SK-MEL-5 (cell line): Measurements from ENCODE around the gene PTPRC. TPM values are rescaled to one million over a fixed set of nuclear protein-coding genes. Genes with fewer than 3 reads are reported as not detected.

Experiments used
- DNase-seq: peaks from one replicate; pipeline ENCODE4 v3.0.0-alpha.2; 2016; ENCODE audit warnings: low read depth, low spot score
- in situ Hi-C: cut with HindIII; loops from 2 replicates; pipeline ENCODE4 v1.10.0; 2016; ENCODE audit warnings: low sequenced_read_pairs, high pct_unique_total_duplicates, low pct_unique_long_range_greater_than_20kb
- total RNA-seq: library from RNA; depleted of rRNA; stranded (reverse); fragments of >200 nt; shearing (Covaris generic); gene quantifications from 2 replicates; pipeline ENCODE4 v1.2.3, GENCODE V29; 2014

The PTPRC gene
- total RNA-seq, 1 experiment from 2014 or later: 0.45 TPM

DNA sequence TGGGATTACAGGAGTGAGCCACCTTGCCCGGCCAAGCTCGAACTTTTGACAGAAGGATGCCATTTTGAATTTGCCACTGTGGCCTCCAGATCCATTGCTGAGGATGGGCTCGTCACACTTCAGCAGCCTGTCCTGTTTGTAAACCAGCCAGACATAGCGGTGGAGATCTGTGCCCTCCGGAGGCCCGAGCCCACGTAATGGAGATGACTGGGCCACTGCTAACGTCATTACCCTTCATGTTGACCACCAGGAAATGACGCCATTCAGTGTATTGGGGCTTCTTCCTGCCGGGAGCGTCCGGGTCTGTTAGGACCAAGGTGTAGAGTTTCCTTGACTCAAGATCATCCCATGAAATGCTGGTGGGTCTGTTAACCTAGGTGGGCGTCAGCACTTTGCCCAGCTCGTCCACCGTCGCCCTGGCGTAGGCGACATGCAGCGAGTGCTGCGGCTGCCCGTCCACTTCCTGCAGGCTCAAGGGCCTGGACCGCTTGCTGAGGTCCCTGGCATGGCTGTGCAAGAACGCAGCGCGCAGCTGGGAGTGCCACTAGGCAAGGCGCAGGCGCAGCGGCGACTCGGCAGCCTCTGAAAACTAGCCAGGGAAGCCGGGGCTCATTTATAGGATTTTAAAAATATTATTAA lies 40.8 kb downstream of the PTPRC start:
- in situ Hi-C loops: no loop called here
- no peak for DNase-seq

DNA sequence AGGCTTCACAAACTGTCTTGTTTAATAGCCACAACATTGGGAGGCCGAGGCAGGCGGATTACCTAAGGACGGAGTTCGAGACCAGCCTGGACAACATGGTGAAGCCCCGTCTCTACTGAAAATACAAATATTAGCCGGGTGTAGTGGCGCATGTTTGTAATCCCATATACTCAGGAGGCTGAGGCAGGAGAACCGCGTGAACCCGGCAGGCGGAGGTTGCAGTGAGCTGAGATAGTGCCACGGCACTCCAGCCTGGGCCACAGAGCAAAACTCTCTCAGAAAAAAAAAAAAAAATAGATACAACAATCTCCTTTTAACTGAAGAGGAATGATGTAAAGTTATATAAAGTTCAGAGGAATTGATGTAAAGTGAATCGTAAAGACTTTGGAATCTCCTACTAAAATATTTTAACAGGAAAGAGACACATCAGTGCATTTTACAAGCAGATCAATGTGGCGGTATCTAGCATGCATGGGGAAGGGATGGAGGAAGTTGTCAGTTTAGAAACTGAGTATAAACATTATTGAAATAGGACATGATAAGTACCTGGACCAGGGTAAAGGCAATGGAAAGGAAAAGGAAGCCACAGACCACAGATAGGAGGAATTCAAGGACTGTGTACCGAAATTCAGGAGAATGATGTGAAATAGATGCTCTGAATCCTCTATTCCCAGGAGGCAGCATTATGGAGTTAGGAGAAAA lies 41.5 kb downstream of the PTPRC start:
- no peak for DNase-seq
- in situ Hi-C loops: no loop called here

DNA sequence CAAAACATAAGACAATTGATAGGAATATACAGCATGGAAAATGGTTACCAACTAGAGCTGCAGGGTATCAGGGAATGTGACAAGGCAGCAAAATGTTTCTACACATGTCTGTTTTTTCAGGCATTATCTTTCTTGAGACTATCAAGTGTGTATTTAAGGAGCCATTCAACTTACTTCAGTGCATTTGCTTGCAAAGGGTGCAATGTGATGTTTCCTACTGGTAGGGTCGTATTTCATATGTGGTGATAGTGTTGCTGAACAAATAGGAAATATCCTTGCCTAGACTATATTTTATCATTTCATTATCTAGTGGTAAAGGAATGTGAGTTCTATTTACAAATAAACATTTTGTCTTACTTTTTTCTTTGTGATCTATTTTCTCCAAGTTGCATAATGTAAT lies 42.4 kb downstream of the PTPRC start:
- no peak for DNase-seq
- in situ Hi-C loops: no loop called here

DNA sequence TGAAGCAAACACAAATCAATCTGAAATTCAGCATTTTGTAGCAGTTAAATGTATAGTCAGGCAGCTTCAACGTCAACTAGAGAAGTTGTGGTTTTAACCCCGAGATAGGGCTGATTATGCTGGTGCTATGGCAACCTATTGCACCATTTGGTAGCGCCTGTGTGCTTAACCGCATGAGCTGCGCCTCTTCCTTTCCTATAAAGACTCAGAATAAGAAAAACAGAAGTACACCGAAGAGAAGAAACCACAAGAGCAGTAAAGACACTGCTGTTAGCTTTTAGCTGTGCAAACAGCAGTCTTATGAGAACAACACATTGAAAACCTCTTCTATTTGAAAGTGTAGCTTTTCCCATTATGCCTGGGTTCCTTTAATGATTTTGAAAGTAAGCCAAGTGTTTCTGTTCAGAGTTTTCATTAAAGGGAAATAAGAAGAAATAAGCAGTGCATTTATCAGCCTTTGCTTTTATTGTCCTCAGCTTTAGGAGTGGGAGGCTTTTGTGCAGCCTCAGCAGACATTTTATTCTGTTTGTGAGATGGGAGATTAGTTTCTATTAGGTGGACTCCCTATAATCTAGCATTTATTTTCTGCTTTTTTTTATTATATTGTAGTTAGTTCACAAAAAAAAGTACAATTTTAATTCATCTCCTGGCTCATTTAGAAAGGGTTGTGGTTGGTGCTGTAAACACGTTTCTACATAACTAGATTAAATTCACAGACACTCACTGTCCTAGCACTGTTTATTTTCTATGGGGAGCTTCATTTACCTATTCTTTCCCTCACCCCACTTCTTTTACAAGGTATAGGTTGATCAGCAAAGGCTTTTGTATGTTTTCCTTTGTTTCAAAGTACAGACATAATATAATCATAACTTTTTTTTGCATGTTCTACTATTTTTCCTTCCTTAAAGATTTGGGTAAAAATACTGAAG lies 43.3 kb downstream of the PTPRC start:
- in situ Hi-C loops: no loop called here
- DNase-seq: peak; percentile 77

DNA sequence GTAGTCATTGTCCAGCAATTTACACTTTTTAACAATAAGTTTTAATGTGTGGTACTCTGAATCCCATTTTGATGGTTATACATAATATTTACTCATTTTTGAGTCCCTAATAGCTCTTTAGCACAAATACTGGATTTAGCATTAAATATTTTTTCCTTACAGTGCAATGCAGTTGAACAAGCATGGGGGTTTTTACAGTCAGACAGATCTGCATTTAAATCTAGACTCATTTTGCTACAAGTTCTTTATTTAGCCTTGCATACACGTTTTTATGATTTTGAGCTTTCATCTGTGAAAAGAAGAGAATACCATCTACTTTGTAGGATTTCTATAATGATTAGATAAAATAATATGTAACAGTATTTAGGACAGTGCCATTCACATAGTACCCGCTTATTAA lies 44.0 kb downstream of the PTPRC start:
- in situ Hi-C loops: no loop called here
- no peak for DNase-seq

DNA sequence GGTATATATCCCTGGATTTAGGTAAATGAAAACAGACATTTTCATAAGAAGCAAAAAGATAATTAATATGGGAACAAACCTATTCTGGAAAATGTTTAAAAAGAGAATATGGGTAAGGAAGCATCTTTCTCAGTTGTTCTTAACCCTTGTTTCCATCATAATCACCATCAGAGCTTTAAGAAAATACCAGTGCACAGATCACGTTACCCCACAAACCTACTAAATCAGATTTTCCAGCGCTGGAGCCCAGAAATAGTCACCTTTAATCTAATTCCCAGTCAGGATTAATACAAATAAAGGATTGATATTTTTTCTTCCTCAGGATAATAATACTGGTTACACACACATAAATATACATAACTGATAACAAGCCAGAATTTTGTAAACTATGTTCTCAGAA lies 44.6 kb downstream of the PTPRC start:
- DNase-seq: no peak
- in situ Hi-C loops: no loop called here

DNA sequence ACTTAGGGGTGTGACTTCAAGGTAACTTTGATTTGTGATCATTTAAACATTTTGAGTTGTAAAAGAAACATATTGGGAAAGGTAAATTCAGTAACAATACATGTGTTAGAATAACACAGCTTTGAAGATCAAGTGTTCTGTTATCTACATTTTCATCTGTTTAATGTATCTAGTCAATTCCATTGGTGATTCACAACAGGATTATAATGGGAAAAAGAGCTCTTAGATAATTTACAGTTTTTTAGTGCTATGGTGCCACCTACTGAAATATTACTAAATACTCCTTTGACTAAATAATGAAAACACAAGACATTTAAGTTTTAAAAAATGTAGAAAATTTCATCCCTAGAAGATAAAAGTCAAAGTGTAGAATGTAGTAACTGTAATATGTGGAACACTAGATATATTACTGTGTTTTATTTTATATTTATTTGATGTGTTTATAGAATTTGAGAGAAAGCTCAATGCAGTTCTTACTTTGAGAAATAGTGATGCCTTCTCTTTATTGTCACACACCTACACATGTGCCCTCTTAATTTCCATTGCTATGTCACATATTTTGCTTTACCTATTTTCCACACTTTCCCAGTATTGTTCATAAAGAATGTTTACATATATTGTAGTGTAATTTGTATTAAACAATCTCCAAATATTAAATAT lies 47.4 kb downstream of the PTPRC start:
- peak; percentile 53 for DNase-seq
- in situ Hi-C loops: no loop called here

DNA sequence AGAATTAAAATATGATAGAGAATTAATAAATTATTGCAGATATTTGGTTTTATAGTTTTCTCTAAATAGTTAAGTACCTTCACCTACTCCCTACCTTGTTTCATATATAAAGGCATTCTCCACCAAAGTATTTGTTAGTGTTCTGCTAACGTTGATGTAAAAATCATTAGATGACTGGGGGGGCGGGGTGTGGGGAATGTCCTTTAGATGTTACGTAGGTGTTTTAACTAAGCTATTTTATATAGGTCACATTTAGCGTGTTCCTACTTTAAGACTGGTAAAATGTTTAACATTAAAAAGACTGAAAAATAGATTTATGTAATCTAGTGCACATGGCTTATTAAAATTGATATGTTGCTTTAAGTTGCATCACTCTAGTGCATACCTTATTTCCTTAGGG lies 48.6 kb downstream of the PTPRC start:
- in situ Hi-C loops: no loop called here
- DNase-seq: no peak

DNA sequence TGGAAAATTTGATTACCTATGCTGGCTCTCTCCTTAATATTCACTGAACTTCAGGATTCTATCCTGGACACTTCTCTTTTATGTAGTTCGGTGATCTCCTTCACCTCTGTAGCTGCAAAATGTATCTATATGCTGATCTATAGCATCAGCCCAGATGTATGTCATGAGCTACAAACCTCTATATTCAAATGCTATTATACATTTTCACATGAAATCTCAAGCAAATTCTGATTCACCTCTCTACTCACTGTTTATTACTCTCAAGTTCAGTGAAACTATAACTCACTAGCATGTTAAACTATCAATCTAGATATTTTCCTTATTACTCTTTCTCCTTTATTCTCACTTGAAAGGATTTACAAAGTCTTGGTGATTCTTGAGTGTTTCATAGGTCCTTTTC lies 52.2 kb downstream of the PTPRC start:
- DNase-seq: no peak
- in situ Hi-C loops: no loop called here

DNA sequence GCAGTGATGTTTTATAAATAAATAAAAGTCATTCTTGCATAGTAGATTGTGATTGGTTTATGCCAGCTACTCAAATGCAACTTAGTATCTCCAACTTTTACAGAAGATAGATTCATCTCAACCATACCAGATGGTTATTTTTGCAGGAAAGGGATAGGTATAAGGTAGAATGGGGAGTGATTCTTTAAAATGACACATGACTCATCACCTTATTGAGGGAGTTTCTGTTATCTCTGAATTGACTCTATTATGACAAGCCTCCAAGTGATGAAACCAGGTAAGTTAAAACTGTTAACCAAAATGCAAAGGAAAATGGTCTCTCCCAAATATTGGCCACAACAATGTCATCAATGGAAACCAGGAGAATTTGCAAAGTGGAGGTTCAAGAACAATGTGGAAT lies 54.5 kb downstream of the PTPRC start:
- in situ Hi-C loops: no loop called here
- DNase-seq: no peak

DNA sequence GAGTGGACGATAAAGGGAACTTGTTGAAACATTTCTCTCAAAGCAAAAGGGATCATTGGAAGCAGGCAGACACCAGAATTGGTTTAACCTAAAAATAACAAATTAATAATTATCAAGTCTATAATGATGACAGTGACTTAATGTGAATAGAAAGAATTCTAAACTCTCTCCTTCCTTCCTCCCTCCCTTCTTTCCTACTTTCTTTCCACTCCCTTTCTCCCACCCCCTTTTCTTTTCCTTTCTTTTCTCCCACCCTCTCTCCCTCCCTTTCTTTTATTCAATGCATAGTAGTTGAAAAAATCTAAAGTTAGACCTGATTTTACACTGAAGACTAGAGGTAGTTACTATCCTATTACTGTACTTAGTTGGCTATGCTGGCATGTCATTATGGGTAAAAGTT lies 55.7 kb downstream of the PTPRC start:
- DNase-seq: no peak
- in situ Hi-C loops: no loop called here

DNA sequence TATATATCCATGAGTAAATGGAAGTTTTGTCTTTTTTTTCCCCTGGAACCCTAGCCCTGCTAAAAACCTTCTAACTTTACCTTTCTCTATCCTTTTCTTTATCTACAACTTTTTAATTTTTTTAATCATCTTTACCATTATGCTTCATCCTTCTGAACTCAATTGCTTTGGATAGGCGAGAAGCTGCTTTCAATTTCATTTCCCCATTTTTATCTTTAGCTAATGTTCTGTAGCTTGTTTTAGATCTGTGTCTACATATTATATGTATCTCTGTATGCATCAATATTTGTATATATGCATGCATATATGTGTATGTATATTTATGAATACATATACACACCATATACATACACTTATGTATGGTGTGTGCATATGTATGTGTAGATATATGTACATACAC lies 57.4 kb downstream of the PTPRC start:
- no peak for DNase-seq
- in situ Hi-C loops: no loop called here

DNA sequence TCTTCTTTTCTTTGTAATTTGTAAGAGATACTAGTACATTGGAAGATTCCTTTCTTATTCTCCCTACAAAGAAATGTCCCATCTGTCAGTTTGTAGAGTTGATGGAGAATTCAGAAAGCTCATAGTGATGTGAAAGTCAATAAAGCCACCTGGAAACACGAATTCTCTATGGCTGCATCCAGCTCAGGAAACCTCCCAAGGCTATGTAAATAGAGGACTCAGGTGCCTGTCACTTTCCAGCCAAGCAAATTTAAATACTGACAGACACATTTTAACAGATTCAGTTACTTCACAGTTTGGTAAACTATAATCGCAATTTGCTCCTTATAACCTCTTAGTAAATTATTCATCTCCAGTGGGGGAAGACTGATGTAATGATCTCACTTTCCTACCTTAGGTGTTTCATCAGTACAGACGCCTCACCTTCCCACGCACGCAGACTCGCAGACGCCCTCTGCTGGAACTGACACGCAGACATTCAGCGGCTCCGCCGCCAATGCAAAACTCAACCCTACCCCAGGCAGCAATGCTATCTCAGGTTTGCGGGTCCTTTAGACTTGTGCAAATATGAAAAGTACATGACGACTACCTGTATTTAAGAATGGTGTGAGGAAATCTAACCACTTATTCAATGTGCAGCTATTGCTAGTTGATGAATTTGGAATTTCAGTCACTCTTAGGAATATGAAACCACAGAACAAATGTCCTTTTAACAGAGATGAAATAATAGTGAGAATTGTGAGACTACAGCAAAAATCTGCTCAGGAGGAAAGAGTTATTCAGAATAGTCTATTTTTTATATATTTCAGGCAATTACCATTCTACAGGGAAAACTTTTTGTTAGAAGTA lies 60.6 kb downstream of the PTPRC start:
- in situ Hi-C loops: no loop called here
- DNase-seq: peak; percentile 67

DNA sequence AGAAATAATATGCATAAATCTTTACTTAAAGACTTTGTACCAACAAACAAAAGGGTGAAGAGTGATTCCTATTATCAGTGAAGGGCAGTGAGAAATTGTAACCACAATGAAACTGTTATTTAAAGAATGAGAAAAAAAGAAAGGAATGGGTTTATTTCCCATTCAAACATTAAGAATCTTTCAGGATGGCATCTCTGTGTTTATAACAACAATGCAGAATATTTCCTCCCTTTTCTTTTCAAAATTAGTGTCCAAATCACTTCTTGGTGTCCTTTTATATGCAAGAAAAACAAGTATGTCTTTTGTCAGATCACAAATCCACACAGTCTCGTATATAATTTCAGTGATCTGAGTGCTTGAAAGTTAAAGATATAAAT lies 61.2 kb downstream of the PTPRC start:
- in situ Hi-C loops: no loop called here
- no peak for DNase-seq

DNA sequence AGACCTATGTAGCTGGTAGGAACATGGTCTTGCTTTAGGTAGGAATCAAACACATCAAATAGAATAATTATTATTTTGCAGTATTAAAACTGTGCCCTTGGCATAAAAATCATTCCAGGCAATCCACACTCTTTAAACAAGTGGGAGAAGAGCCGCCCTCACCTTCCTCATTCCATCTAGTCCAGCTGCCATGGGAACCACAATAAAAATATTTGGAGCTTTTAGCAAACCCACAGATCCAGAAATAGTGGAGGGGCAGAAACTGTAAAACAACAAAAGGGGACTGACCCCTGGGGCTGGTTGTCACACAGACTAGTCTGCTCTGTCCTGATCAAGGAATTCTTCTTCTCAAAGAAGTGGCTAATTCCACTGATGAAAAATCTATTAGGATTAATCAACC lies 61.6 kb downstream of the PTPRC start:
- in situ Hi-C loops: no loop called here
- DNase-seq: no peak

DNA sequence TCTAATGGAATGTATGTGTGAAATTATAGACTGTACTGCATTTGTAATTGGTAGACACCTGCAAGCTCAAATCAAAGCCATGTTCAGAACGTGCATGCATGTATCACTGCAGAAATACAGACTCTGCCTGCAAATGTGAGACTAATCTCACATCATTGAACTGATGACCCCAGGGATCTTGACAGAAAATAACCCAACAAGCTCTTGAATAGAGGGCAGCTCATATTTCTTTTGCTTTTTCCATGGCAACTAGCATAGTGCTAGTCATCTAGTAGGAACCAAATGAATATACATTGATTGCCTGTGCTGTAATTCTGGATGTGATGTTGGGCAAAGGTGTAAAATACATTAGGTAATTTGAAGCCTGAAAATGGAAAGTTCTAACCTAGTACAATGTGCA lies 62.4 kb downstream of the PTPRC start:
- DNase-seq: no peak
- in situ Hi-C loops: no loop called here

DNA sequence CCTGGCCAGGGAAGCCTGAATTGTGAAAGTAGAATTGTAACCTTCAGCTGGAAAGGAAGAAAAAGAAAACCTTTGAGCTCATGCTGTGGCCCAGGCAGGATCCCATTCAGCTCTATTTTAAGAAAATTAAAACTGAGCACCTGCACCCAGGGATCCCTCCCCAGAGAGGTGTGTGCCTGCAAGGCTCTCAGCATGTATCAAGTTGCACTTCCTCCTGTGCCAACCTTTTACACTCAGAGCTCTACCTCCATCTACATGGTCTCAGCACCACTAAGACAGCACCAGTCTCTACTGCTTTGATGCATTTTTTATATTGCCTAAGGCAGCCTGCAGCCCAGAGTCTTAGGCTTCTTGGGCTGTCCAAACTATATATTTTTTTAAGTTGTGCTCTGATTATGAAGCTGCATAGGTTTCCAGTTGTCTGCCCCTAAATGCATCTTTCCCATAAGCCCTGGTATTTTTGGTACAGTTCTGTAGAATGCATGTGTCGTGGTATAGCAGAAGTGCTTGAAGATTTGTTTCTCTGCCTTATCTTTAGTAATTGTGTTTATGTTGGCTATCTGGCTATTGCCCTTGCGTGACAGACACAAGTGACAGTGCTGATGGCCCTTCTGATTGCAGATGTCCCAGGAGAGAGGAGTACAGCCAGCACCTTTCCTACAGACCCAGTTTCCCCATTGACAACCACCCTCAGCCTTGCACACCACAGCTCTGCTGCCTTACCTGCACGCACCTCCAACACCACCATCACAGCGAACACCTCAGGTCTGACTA lies 63.1 kb downstream of the PTPRC start:
- no peak for DNase-seq
- in situ Hi-C loops: no loop called here
